Hepatocyte (in vitro differentiated cells): ENCODE results near the gene KRTAP4-9. TPM values are rescaled to one million over a fixed set of nuclear protein-coding genes. Genes with fewer than 3 reads are reported as not detected.
"Not testable (repeated sequence)": the region's sequence is repeated elsewhere in the genome, so short reads cannot be mapped to it uniquely, and the experiment has no call there.

Experiments used
- DNase-seq: peaks from one replicate; pipeline ENCODE4 v3.0.0-alpha.2; 2016; ENCODE audit warnings: low spot score
- H2AFZ ChIP-seq: fragments of 200-600 bp; sonication (generic); 2 replicates; pipeline ENCODE4 v1.6.0; 2016; ENCODE audit warnings: antibody characterized with exemption, mild to moderate bottlenecking
- H3K27ac ChIP-seq: fragments of 200-600 bp; sonication (generic); 2 replicates; pipeline ENCODE4 v1.5.1; 2016; ENCODE audit warnings: mild to moderate bottlenecking
- H3K27me3 ChIP-seq: fragments of 200-600 bp; sonication (generic); 2 replicates; pipeline ENCODE4 v1.6.1; 2016
- H3K36me3 ChIP-seq: fragments of 200-600 bp; sonication (generic); replicated peaks from 2 replicates; pipeline ENCODE4 v1.5.1; 2016; ENCODE audit warnings: low read depth; ENCODE audit not compliant: insufficient read depth
- H3K4me1 ChIP-seq: fragments of 200-600 bp; sonication (generic); 2 replicates; pipeline ENCODE4 v1.5.1; 2016; ENCODE audit warnings: mild to moderate bottlenecking, moderate library complexity; ENCODE audit not compliant: insufficient read depth
- H3K4me2 ChIP-seq: fragments of 200-600 bp; sonication (generic); 2 replicates; pipeline ENCODE4 v1.6.0; 2016
- H3K4me3 ChIP-seq: fragments of 200-600 bp; sonication (generic); 2 replicates; pipeline ENCODE4 v1.5.1; 2016; ENCODE audit warnings: mild to moderate bottlenecking
- H3K79me2 ChIP-seq: fragments of 200-600 bp; sonication (generic); 2 replicates; pipeline ENCODE4 v1.6.0; 2017; ENCODE audit warnings: mild to moderate bottlenecking
- H3K9me2 ChIP-seq: fragments of 200-600 bp; sonication (generic); replicated peaks from 2 replicates; pipeline ENCODE4 v1.6.0; 2017; ENCODE audit warnings: mild to moderate bottlenecking; ENCODE audit not compliant: insufficient read depth
- H3K9me3 ChIP-seq: fragments of 200-600 bp; sonication (generic); 2 replicates; pipeline ENCODE4 v1.5.1; 2016; ENCODE audit warnings: low read depth, mild to moderate bottlenecking
- H4K20me1 ChIP-seq: fragments of 200-600 bp; sonication (generic); 2 replicates; pipeline ENCODE4 v1.6.0; 2016; ENCODE audit warnings: mild to moderate bottlenecking; ENCODE audit not compliant: insufficient read depth, poor library complexity, severe bottlenecking
- EZH2 ChIP-seq: fragments of 200-600 bp; sonication (generic); IDR thresholded peaks from 2 replicates; pipeline ENCODE4 v1.6.1; 2016; ENCODE audit warnings: antibody characterized with exemption, mild to moderate bottlenecking, borderline replicate concordance
- EZH2phosphoT487 ChIP-seq: fragments of 200-600 bp; sonication (generic); IDR thresholded peaks from one replicate; pipeline ENCODE4 v1.6.1; 2018; ENCODE audit warnings: antibody characterized with exemption, mild to moderate bottlenecking, low read depth, moderate library complexity; ENCODE audit not compliant: unreplicated experiment, severe bottlenecking
- WGBS: methylation state at CpG from one replicate; pipeline ENCODE4 v1.1.6; 2016; ENCODE audit warnings: low lambda C conversion rate; ENCODE audit errors: missing lambda C conversion rate; 5-methylcytosine and 5-hydroxymethylcytosine counted together
- polyA plus RNA-seq: library from polyadenylated mRNA; unstranded; fragments of >200 nt; fragmentation: Nextera tagmentation; extraction: Ambion mirVana; gene quantifications from 2 replicates; pipeline ENCODE4 v1.2.1, GENCODE V29; 2016
- total RNA-seq: library from RNA; depleted of rRNA; stranded (reverse); fragments of >200 nt; gene quantifications from 2 replicates; pipeline ENCODE4 v1.2.3, GENCODE V29; 2014
- TF ChIP-seq, protein P1 (sequence below): fragments of 200-600 bp; sonication (generic); IDR thresholded peaks from 2 replicates; pipeline ENCODE4 v1.5.1; 2016; ENCODE audit warnings: antibody characterized with exemption, mild to moderate bottlenecking; ENCODE audit not compliant: poor library complexity

KRTAP4-9 gene
- total and polyA plus RNA-seq, 2 experiments from 2014 or later, result not detected

- Histone ChIP-seq H3K9me3 (no peaks in the 10 kb centered on the region), H3K4me3 (no peak overlapping the region), H3K4me1 (no peaks in the 10 kb centered on the region), H4K20me1 (no peaks in the 10 kb centered on the region), H3K9me2 (no peaks in the 10 kb centered on the region), H3K4me2 (no peak overlapping the region), H3K79me2 (no peaks in the 10 kb centered on the region), H3K27me3 (no peaks in the 10 kb centered on the region), H2AFZ (no peak overlapping the region), H3K36me3 (no peaks in the 10 kb centered on the region), H3K27ac (no peak overlapping the region)
- 58% methylated on average over 2 of the region's 2 CpGs for WGBS
- no peak for TF ChIP-seq EZH2
- TF ChIP-seq EZH2phosphoT487, result no peak
- TF ChIP-seq, protein P1, sequence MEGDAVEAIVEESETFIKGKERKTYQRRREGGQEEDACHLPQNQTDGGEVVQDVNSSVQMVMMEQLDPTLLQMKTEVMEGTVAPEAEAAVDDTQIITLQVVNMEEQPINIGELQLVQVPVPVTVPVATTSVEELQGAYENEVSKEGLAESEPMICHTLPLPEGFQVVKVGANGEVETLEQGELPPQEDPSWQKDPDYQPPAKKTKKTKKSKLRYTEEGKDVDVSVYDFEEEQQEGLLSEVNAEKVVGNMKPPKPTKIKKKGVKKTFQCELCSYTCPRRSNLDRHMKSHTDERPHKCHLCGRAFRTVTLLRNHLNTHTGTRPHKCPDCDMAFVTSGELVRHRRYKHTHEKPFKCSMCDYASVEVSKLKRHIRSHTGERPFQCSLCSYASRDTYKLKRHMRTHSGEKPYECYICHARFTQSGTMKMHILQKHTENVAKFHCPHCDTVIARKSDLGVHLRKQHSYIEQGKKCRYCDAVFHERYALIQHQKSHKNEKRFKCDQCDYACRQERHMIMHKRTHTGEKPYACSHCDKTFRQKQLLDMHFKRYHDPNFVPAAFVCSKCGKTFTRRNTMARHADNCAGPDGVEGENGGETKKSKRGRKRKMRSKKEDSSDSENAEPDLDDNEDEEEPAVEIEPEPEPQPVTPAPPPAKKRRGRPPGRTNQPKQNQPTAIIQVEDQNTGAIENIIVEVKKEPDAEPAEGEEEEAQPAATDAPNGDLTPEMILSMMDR, result no peak
- DNase-seq, result no peak
These were observed 28.9 kb downstream of the KRTAP4-9 start for GRCh38 chr17:41133880-41134735.

- H3K9me3 ChIP-seq, H3K27ac ChIP-seq, H4K20me1 ChIP-seq, H3K36me3 ChIP-seq, H3K9me2 ChIP-seq, H3K4me3 ChIP-seq, H3K27me3 ChIP-seq, DNase-seq, H2AFZ ChIP-seq, H3K4me2 ChIP-seq, H3K4me1 ChIP-seq, H3K79me2 ChIP-seq: not testable (repeated sequence)
- 92% methylated on average over 11 of the region's 12 CpGs for WGBS
These were observed 34.7 kb downstream of the KRTAP4-9 start for GRCh38 chr17:41139865-41140264.

GRCh38 chr17:41140360-41141131, 35.4 kb downstream of the KRTAP4-9 start, which contains the start of gene KRTAP4-6:
KRTAP4-6 (minus strand) TSS chr17:41140544; CDS start chr17:41140487, 57 bp downstream.
- no peak for DNase-seq
- H3K9me3 ChIP-seq, result no peaks in the 10 kb centered on the region
- H3K36me3 ChIP-seq, result no peaks in the 10 kb centered on the region
- H3K27me3 ChIP-seq, result no peaks in the 10 kb centered on the region
- no peaks in the 10 kb centered on the region for H3K79me2 ChIP-seq
- H3K4me3 ChIP-seq, result no peak within 1 kb of the TSS
- H4K20me1 ChIP-seq, result no peaks in the 10 kb centered on the region
- TF ChIP-seq, protein P1, result no peak
- TF ChIP-seq EZH2, result no peak
- TF ChIP-seq EZH2phosphoT487, result no peak
- H3K27ac ChIP-seq, result no peak within 1 kb of the TSS
- 83% methylated on average over 6 of the region's 6 CpGs for WGBS
- H3K4me2 ChIP-seq, result no peak within 1 kb of the TSS
- no peak within 1 kb of the TSS for H2AFZ ChIP-seq
- H3K9me2 ChIP-seq, result no peaks in the 10 kb centered on the region
- no peaks in the 10 kb centered on the region for H3K4me1 ChIP-seq

DNA sequence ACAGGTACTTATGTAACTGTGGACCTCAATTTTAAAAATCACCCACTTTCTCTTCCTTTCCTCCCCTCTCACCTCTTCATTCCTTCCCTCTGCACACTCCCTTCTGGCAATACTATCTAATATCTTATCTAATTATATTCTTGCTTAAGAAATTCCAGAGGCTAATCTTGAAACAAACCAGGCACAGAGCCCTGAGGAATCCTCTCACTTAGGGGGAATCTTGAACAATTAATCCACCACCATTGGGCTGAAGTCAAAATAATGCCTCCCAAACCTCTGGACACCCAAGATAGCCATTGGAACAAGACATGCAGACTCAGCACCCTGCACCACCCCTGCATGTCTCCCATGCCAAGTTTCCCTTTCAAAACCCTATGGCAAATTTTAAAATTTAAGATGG, 36.2 kb downstream of the KRTAP4-9 start:
- H4K20me1 ChIP-seq, result no peaks in the 10 kb centered on the region
- H3K36me3 ChIP-seq, result no peaks in the 10 kb centered on the region
- DNase-seq, result no peak
- no peaks in the 10 kb centered on the region for H3K9me2 ChIP-seq
- H3K27me3 ChIP-seq, result no peaks in the 10 kb centered on the region
- no peak overlapping the region for H3K4me3 ChIP-seq
- no peak for TF ChIP-seq EZH2phosphoT487
- TF ChIP-seq, protein P1, result no peak
- no peak for TF ChIP-seq EZH2
- no peak overlapping the region for H3K4me2 ChIP-seq
- H3K27ac ChIP-seq, result no peak overlapping the region
- H3K79me2 ChIP-seq, result no peaks in the 10 kb centered on the region
- no peaks in the 10 kb centered on the region for H3K4me1 ChIP-seq
- no peaks in the 10 kb centered on the region for H3K9me3 ChIP-seq
- H2AFZ ChIP-seq, result no peak overlapping the region
